ENCODE results near the gene NTPCR. TPM values are rescaled to one million over a fixed set of nuclear protein-coding genes. Genes with fewer than 3 reads are reported as not detected.

The NTPCR gene
- polyA plus RNA-seq, 2 donors: 38.2 to 45.7 TPM

- Histone ChIP-seq H3K9me3 (ENCODE audit: control insufficient read depth in 2 of 2, insufficient read depth in 1 of 2, low read depth in 1 of 2, low read length in 1 of 2) (peaks cover 0 to 2% of the 10 kb centered on the region in 2 donors), H3K36me3 (ENCODE audit: control insufficient read depth in 2 of 2, insufficient read depth in 2 of 2, low read length in 1 of 2) (peaks cover 7 to 22% of the 10 kb centered on the region in 2 donors), H3K27ac (ENCODE audit: low read depth in 2 of 2, low read length in 1 of 2) (no peak overlapping the region), H3K4me1 (ENCODE audit: control insufficient read depth in 2 of 2, insufficient read depth in 2 of 2, low read length in 1 of 2) (peaks cover 0 to 10% of the 10 kb centered on the region in 2 donors), H3K27me3 (ENCODE audit: control insufficient read depth in 1 of 2, insufficient read depth in 2 of 2, low read length in 2 of 2) (no peaks in the 10 kb centered on the region), H3K4me3 (ENCODE audit: low read depth in 1 of 2, low read length in 2 of 2) (no peak overlapping the region)
- WGBS, 2 donors: 88 to 91% methylated on average over 5 of the region's 5 CpGs
Measured at GRCh38 chr1:232969799-232970198, 19.4 kb downstream of the NTPCR start.

- H3K27me3 ChIP-seq (ENCODE audit: control insufficient read depth in 1 of 2, insufficient read depth in 2 of 2, low read length in 2 of 2): no peaks in the 10 kb centered on the region
- WGBS, 2 donors: 72 to 90% methylated on average over 4 of the region's 4 CpGs
- no peak overlapping the region for H3K4me3 ChIP-seq (ENCODE audit: low read depth in 1 of 2, low read length in 2 of 2)
- H3K36me3 ChIP-seq (ENCODE audit: control insufficient read depth in 2 of 2, insufficient read depth in 2 of 2, low read length in 1 of 2): peaks cover 7 to 24% of the 10 kb centered on the region in 2 donors
- peaks cover 0 to 7% of the 10 kb centered on the region in 2 donors for H3K4me1 ChIP-seq (ENCODE audit: control insufficient read depth in 2 of 2, insufficient read depth in 2 of 2, low read length in 1 of 2)
- H3K9me3 ChIP-seq (ENCODE audit: control insufficient read depth in 2 of 2, insufficient read depth in 1 of 2, low read depth in 1 of 2, low read length in 1 of 2): peaks cover 0 to 2% of the 10 kb centered on the region in 2 donors
- no peak overlapping the region for H3K27ac ChIP-seq (ENCODE audit: low read depth in 2 of 2, low read length in 1 of 2)
Measured at GRCh38 chr1:232970508-232970907, 20.1 kb downstream of the NTPCR start.

- peaks cover 0 to 5% of the 10 kb centered on the region in 2 donors for H3K4me1 ChIP-seq (ENCODE audit: control insufficient read depth in 2 of 2, insufficient read depth in 2 of 2, low read length in 1 of 2)
- H3K36me3 ChIP-seq (ENCODE audit: control insufficient read depth in 2 of 2, insufficient read depth in 2 of 2, low read length in 1 of 2): peaks cover 14 to 33% of the 10 kb centered on the region in 2 donors
- H3K9me3 ChIP-seq (ENCODE audit: control insufficient read depth in 2 of 2, insufficient read depth in 1 of 2, low read depth in 1 of 2, low read length in 1 of 2): peaks cover 0 to 2% of the 10 kb centered on the region in 2 donors
- no peak overlapping the region for H3K27ac ChIP-seq (ENCODE audit: low read depth in 2 of 2, low read length in 1 of 2)
- 85% methylated on average over 2 of the region's 2 CpGs for WGBS, 2 donors
- no peak overlapping the region for H3K4me3 ChIP-seq (ENCODE audit: low read depth in 1 of 2, low read length in 2 of 2)
- H3K27me3 ChIP-seq (ENCODE audit: control insufficient read depth in 1 of 2, insufficient read depth in 2 of 2, low read length in 2 of 2): no peaks in the 10 kb centered on the region
Measured at GRCh38 chr1:232973652-232974611, 23.5 kb downstream of the NTPCR start.

- 76 to 89% methylated on average over 3 of the region's 3 CpGs for WGBS, 2 donors
- Histone ChIP-seq H3K4me3 (ENCODE audit: low read depth in 1 of 2, low read length in 2 of 2) (no peak overlapping the region), H3K27ac (ENCODE audit: low read depth in 2 of 2, low read length in 1 of 2) (no peak overlapping the region), H3K9me3 (ENCODE audit: control insufficient read depth in 2 of 2, insufficient read depth in 1 of 2, low read depth in 1 of 2, low read length in 1 of 2) (peaks cover 0 to 2% of the 10 kb centered on the region in 2 donors), H3K27me3 (ENCODE audit: control insufficient read depth in 1 of 2, insufficient read depth in 2 of 2, low read length in 2 of 2) (no peaks in the 10 kb centered on the region), H3K36me3 (ENCODE audit: control insufficient read depth in 2 of 2, insufficient read depth in 2 of 2, low read length in 1 of 2) (peaks cover 14 to 33% of the 10 kb centered on the region in 2 donors), H3K4me1 (ENCODE audit: control insufficient read depth in 2 of 2, insufficient read depth in 2 of 2, low read length in 1 of 2) (peaks cover 0 to 3% of the 10 kb centered on the region in 2 donors)
Measured at GRCh38 chr1:232974971-232975370, 24.6 kb downstream of the NTPCR start.

GRCh38 chr1:232978091-232978634 is 27.8 kb downstream of the NTPCR start:
- peaks cover 9 to 16% of the 10 kb centered on the region in 2 donors for H3K36me3 ChIP-seq (ENCODE audit: control insufficient read depth in 2 of 2, insufficient read depth in 2 of 2, low read length in 1 of 2)
- no peak overlapping the region for H3K4me3 ChIP-seq (ENCODE audit: low read depth in 1 of 2, low read length in 2 of 2)
- no peak overlapping the region for H3K27ac ChIP-seq (ENCODE audit: low read depth in 2 of 2, low read length in 1 of 2)
- no peaks in the 10 kb centered on the region for H3K9me3 ChIP-seq (ENCODE audit: control insufficient read depth in 2 of 2, insufficient read depth in 1 of 2, low read depth in 1 of 2, low read length in 1 of 2)
- H3K4me1 ChIP-seq (ENCODE audit: control insufficient read depth in 2 of 2, insufficient read depth in 2 of 2, low read length in 1 of 2): no peaks in the 10 kb centered on the region
- 59% methylated on average over 8 of the region's 8 CpGs for WGBS, 2 donors
- H3K27me3 ChIP-seq (ENCODE audit: control insufficient read depth in 1 of 2, insufficient read depth in 2 of 2, low read length in 2 of 2): no peaks in the 10 kb centered on the region

GRCh38 chr1:232978815-232979214 is 28.4 kb downstream of the NTPCR start:
- Histone ChIP-seq H3K27ac (ENCODE audit: low read depth in 2 of 2, low read length in 1 of 2) (no peak overlapping the region), H3K4me1 (ENCODE audit: control insufficient read depth in 2 of 2, insufficient read depth in 2 of 2, low read length in 1 of 2) (no peaks in the 10 kb centered on the region), H3K27me3 (ENCODE audit: control insufficient read depth in 1 of 2, insufficient read depth in 2 of 2, low read length in 2 of 2) (no peaks in the 10 kb centered on the region), H3K36me3 (ENCODE audit: control insufficient read depth in 2 of 2, insufficient read depth in 2 of 2, low read length in 1 of 2) (peaks cover 9 to 16% of the 10 kb centered on the region in 2 donors), H3K9me3 (ENCODE audit: control insufficient read depth in 2 of 2, insufficient read depth in 1 of 2, low read depth in 1 of 2, low read length in 1 of 2) (no peaks in the 10 kb centered on the region), H3K4me3 (ENCODE audit: low read depth in 1 of 2, low read length in 2 of 2) (no peak overlapping the region)
- WGBS, 2 donors: 69% methylated on average over 4 of the region's 4 CpGs

GRCh38 chr1:232979558-232979957 is 29.1 kb downstream of the NTPCR start:
- H3K27ac ChIP-seq (ENCODE audit: low read depth in 2 of 2, low read length in 1 of 2): no peak overlapping the region
- H3K27me3 ChIP-seq (ENCODE audit: control insufficient read depth in 1 of 2, insufficient read depth in 2 of 2, low read length in 2 of 2): no peaks in the 10 kb centered on the region
- WGBS, 2 donors: 97 to 99% methylated on average over 6 of the region's 6 CpGs
- peaks cover 0 to 2% of the 10 kb centered on the region in 2 donors for H3K9me3 ChIP-seq (ENCODE audit: control insufficient read depth in 2 of 2, insufficient read depth in 1 of 2, low read depth in 1 of 2, low read length in 1 of 2)
- H3K4me1 ChIP-seq (ENCODE audit: control insufficient read depth in 2 of 2, insufficient read depth in 2 of 2, low read length in 1 of 2): no peaks in the 10 kb centered on the region
- H3K4me3 ChIP-seq (ENCODE audit: low read depth in 1 of 2, low read length in 2 of 2): no peak overlapping the region
- peaks cover 9 to 21% of the 10 kb centered on the region in 2 donors for H3K36me3 ChIP-seq (ENCODE audit: control insufficient read depth in 2 of 2, insufficient read depth in 2 of 2, low read length in 1 of 2)

GRCh38 chr1:232980355-232980978 is 30.1 kb downstream of the NTPCR start:
- Histone ChIP-seq H3K4me3 (ENCODE audit: low read depth in 1 of 2, low read length in 2 of 2) (no peak overlapping the region), H3K9me3 (ENCODE audit: control insufficient read depth in 2 of 2, insufficient read depth in 1 of 2, low read depth in 1 of 2, low read length in 1 of 2) (peaks cover 0 to 2% of the 10 kb centered on the region in 2 donors), H3K4me1 (ENCODE audit: control insufficient read depth in 2 of 2, insufficient read depth in 2 of 2, low read length in 1 of 2) (no peaks in the 10 kb centered on the region), H3K27me3 (ENCODE audit: control insufficient read depth in 1 of 2, insufficient read depth in 2 of 2, low read length in 2 of 2) (no peaks in the 10 kb centered on the region), H3K36me3 (ENCODE audit: control insufficient read depth in 2 of 2, insufficient read depth in 2 of 2, low read length in 1 of 2) (peaks cover 9 to 19% of the 10 kb centered on the region in 2 donors), H3K27ac (ENCODE audit: low read depth in 2 of 2, low read length in 1 of 2) (no peak overlapping the region)
- WGBS, 2 donors: 78 to 82% methylated on average over 13 of the region's 13 CpGs

- Histone ChIP-seq H3K27ac (ENCODE audit: low read depth in 2 of 2, low read length in 1 of 2) (no peak overlapping the region), H3K27me3 (ENCODE audit: control insufficient read depth in 1 of 2, insufficient read depth in 2 of 2, low read length in 2 of 2) (no peaks in the 10 kb centered on the region), H3K4me3 (ENCODE audit: low read depth in 1 of 2, low read length in 2 of 2) (no peak overlapping the region), H3K4me1 (ENCODE audit: control insufficient read depth in 2 of 2, insufficient read depth in 2 of 2, low read length in 1 of 2) (no peaks in the 10 kb centered on the region), H3K9me3 (ENCODE audit: control insufficient read depth in 2 of 2, insufficient read depth in 1 of 2, low read depth in 1 of 2, low read length in 1 of 2) (peaks cover 0 to 2% of the 10 kb centered on the region in 2 donors), H3K36me3 (ENCODE audit: control insufficient read depth in 2 of 2, insufficient read depth in 2 of 2, low read length in 1 of 2) (peaks cover 9 to 20% of the 10 kb centered on the region in 2 donors)
- 77% methylated on average over 9 of the region's 9 CpGs for WGBS, 2 donors
Measured at GRCh38 chr1:232980986-232981560, 30.7 kb downstream of the NTPCR start.

Measured in esophagus (tissue), 2 donors.